Measurements from ENCODE around the gene ANAPC1.
"Not testable (repeated sequence)": the region's sequence is repeated elsewhere in the genome, so short reads cannot be mapped to it uniquely, and the experiment has no call there.

ANAPC1 gene

GRCh38 chr2:111905475-111905869 is 21.5 kb upstream of the ANAPC1 start:
- not testable (repeated sequence) for DNase-seq (ENCODE audit: low spot score)

- no peak for DNase-seq (ENCODE audit: low spot score)
Measured at GRCh38 chr2:111904726-111905474, 20.9 kb upstream of the ANAPC1 start.

- no peak for DNase-seq (ENCODE audit: low spot score)
Measured at GRCh38 chr2:111903930-111904439, 20.0 kb upstream of the ANAPC1 start.

- no peak for DNase-seq (ENCODE audit: low spot score)
Measured at GRCh38 chr2:111903516-111903915, 19.5 kb upstream of the ANAPC1 start.

- peak; percentile 46 for DNase-seq (ENCODE audit: low spot score)
Measured at GRCh38 chr2:111900859-111901258, 16.9 kb upstream of the ANAPC1 start.

GRCh38 chr2:111898703-111899514 is 14.9 kb upstream of the ANAPC1 start:
- no peak for DNase-seq (ENCODE audit: low spot score)

GRCh38 chr2:111897924-111898702 is 14.1 kb upstream of the ANAPC1 start, which contains the start of gene MERTK:
Gene MERTK (plus strand): TSS chr2:111898607. CDS start chr2:111898736, 129 bp downstream.
- peak; percentile 81 for DNase-seq (ENCODE audit: low spot score)

- no peak for DNase-seq (ENCODE audit: low spot score)
Measured at GRCh38 chr2:111897630-111897923, 13.6 kb upstream of the ANAPC1 start.

- no peak for DNase-seq (ENCODE audit: low spot score)
Measured at GRCh38 chr2:111896576-111896975, 12.6 kb upstream of the ANAPC1 start.

GRCh38 chr2:111896024-111896423 is 12.0 kb upstream of the ANAPC1 start:
- no peak for DNase-seq (ENCODE audit: low spot score)

GRCh38 chr2:111884592-111884964 is 585 bp upstream of the ANAPC1 start:
- no peak for DNase-seq (ENCODE audit: low spot score)

GRCh38 chr2:111872806-111873205 is 11.2 kb downstream of the ANAPC1 start:
- not testable (repeated sequence) for DNase-seq (ENCODE audit: low spot score)

- DNase-seq (ENCODE audit: low spot score): not testable (repeated sequence)
Measured at GRCh38 chr2:111865124-111865523, 18.9 kb downstream of the ANAPC1 start.

GRCh38 chr2:111860005-111860404 is 24.0 kb downstream of the ANAPC1 start:
- not testable (repeated sequence) for DNase-seq (ENCODE audit: low spot score)

GRCh38 chr2:111852544-111852943 is 31.4 kb downstream of the ANAPC1 start:
- DNase-seq (ENCODE audit: low spot score): not testable (repeated sequence)

- DNase-seq (ENCODE audit: low spot score): not testable (repeated sequence)
Measured at GRCh38 chr2:111850646-111851045, 33.3 kb downstream of the ANAPC1 start.

- not testable (repeated sequence) for DNase-seq (ENCODE audit: low spot score)
Measured at GRCh38 chr2:111839625-111840282, 44.2 kb downstream of the ANAPC1 start.

GRCh38 chr2:111838992-111839391 is 45.0 kb downstream of the ANAPC1 start:
- not testable (repeated sequence) for DNase-seq (ENCODE audit: low spot score)

GRCh38 chr2:111834221-111834620 is 49.8 kb downstream of the ANAPC1 start:
- DNase-seq (ENCODE audit: low spot score): not testable (repeated sequence)

GRCh38 chr2:111830479-111830878 is 53.5 kb downstream of the ANAPC1 start:
- DNase-seq (ENCODE audit: low spot score): not testable (repeated sequence)

- not testable (repeated sequence) for DNase-seq (ENCODE audit: low spot score)
Measured at GRCh38 chr2:111828217-111828766, 55.7 kb downstream of the ANAPC1 start.

Measured in AG08396 (cell line).